GM18861 (cell line): Measurements from ENCODE around the gene FYN.
"Not testable (repeated sequence)": the region's sequence is repeated elsewhere in the genome, so short reads cannot be mapped to it uniquely, and the experiment has no call there.

Experiments used
- ATAC-seq: cut with Tn5 transposase; IDR thresholded peaks from one replicate; pipeline ENCODE4 v1.9.1; 2021; ENCODE audit not compliant: unreplicated experiment

FYN gene

DNA sequence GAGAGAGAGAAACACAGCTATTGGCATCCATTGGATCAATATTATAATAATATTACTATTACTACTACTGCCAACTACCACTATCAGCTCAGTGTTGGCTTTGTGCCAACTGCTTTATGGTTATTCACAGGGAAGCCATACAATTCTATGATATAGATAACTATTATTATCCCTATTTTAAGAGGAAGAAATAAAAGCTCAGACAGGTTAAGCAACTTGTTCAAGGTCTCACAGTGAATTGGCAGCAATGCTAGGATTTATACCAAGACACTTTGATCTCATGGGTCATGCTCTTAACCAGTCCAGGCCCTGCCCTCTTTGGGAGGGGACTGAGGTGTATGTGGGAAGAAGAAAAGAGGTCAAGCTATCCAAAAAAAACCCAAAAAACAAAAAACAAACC is 185.6 kb downstream of the FYN start:
- no peak for ATAC-seq

DNA sequence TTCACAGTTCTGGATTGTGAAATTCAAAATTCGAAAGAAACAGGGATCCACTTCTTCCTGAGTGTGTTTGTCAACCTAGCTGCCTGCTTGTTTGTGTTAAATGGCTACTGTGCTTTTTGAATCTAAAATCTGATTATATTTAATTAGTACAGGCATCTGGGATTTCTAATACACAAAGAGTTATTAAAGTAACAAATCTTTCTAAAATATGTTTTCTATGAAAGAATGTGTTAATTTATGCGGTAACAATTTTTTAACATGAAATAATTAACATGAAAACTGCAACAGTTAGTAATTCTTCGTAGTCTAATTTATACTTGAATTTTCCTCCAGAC is 186.4 kb downstream of the FYN start:
- no peak for ATAC-seq

DNA sequence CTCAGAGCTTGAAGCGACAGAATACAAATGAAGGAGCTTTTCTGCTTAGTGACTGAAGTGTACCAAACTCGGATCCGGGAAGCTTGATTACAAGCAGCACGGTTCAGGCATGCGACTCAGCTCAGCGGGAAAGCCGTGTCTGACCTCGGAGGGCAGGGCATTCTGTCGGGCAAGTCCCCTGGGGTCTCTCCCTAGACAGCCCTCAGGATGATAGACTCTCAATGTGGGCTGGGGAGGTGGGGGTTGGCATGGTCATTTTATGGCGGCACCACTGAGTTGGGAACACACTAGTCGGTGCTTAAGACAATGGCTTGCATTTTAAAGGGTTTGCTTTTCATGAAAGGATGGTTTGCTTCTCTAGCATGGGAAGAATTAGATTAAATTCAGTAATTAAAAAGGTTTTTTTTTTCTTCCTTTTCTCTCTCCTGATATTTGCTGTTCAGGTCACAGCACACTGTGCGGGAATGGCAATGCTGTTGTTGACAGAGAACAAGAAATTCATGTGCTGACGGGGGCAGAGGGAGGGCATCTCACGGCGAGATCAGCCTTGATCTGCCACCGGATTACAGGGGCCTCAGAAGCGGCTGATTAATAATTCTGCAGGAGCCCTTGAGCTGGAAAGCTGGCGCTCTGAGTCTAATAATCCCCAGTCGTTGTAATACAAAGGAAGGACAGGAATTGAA is 186.9 kb downstream of the FYN start:
- no peak for ATAC-seq

DNA sequence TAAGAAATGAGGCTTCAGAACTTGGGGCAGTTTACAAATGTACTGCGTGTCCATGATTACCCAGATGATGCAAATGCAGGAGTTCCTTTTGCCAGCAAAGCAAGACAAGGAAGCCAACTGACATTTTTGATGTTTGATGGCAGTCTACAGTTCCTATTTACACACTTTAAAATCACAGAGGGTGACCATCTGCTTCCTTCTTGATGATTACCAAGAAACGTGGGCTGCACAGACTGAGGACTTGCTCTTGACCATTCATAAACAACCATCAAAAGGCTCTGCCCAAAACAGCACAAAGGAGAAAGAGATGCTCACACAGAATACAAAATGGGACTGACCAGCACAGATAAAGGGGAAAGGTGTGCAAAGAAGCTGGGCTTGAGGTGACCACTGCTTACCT is 187.7 kb downstream of the FYN start:
- ATAC-seq: no peak

GRCh38 chr6:111685058-111685457 is 188.2 kb downstream of the FYN start:
- ATAC-seq: no peak

DNA sequence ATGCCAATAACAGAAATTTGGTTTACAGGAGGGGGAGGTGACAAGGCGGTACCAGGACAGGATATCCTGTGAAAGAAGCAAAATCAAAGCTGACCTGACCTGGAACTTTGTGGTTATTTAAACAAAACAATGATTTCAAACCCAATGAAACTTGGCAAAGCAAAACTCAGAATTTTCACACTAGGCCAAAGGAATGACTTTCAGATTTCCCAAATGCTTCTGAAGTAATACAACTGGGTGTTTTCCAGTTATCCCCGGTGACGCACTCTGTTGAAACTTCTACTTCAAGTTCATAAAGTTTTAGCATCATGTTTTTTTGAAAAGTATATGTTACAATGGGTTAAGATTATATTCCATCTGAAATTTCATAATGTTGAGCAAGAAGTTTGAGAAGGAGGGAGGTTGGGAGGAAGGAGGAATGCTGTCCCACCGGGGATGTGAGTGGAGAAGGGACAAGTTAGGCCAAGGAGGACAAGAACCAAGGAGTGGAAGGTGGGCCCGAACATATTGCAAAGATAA is 189.4 kb downstream of the FYN start:
- ATAC-seq: no peak

GRCh38 chr6:111683157-111683556 is 190.1 kb downstream of the FYN start:
- ATAC-seq: no peak

DNA sequence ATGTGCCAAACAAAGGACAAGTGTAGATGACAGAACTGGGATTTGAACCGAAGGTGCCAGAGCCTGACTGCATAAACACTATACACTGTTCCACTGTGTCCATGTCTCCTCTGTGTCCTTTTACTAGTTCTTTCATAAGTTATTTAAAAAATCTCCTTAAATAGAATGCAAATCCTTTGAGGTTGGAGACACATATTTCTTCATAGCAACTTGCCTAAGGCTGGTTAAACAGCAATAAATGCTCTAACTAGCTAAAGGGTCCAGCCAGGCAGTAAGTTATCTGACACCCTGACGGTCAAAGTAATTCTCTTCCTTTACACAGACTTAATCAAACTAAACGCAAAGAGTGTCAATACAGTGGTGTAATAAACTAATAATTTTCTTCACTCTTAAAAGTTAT is 191.4 kb downstream of the FYN start:
- no peak for ATAC-seq

GRCh38 chr6:111680811-111681609 is 192.2 kb downstream of the FYN start:
- ATAC-seq: not testable (repeated sequence)

- ATAC-seq: no peak
Observed at GRCh38 chr6:111680015-111680712, 193.1 kb downstream of the FYN start.

- ATAC-seq: no peak
Observed at GRCh38 chr6:111679126-111679858, 194.0 kb downstream of the FYN start.

DNA sequence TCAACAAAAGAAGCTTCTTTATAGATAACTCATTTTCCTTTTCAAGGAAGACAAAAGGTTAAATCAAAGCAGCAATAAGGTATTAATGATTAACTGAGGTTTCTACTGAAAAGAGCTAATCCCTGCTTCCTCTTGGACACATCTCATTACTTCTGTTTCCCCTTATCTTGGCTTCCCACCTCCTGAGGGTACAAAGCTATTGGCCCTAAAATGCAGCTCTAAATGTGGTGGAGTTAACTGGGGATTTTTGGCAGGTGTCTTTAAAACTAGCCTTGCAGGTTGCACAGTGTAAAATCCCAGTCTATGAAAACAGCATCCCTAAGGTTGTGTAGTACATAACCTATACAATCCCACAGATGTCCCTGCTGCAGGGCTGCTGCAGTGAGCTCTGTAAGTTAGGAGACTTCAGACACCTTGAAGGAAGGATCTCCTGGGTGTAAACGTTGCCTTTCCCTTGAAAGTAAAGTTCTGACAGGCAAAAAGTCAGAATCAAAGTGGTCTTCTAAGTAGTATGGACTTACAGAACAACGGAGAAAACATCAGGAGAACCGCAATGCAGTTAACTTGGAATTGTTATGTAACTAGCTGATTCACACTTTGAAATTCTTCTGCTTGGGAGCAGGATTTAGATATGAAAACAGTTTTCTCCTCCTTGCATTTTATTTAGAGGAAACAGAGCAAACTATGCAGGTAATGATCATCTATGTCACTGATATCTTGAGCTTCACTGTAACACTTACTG is 195.8 kb downstream of the FYN start:
- no peak for ATAC-seq

GRCh38 chr6:111676383-111676782 is 196.9 kb downstream of the FYN start:
- ATAC-seq: no peak

DNA sequence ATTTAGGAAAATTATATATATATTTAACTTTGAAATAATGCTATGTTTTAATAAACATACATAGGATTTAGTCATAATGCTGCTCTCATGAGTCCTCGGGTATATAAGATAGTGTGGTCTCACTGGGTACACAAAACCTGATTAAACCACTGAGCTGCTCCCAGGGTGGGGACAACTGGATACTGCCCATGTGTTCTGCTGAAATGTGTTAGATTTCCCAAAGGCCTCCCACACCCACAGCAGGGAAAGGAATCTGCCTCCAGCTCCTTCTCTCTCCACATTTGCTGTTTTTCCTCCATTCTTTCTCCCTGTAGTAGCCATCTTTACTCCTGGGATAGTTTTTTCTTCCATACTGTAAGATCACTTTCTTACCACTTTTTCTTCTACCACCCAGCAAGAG is 198.4 kb downstream of the FYN start:
- ATAC-seq: no peak

DNA sequence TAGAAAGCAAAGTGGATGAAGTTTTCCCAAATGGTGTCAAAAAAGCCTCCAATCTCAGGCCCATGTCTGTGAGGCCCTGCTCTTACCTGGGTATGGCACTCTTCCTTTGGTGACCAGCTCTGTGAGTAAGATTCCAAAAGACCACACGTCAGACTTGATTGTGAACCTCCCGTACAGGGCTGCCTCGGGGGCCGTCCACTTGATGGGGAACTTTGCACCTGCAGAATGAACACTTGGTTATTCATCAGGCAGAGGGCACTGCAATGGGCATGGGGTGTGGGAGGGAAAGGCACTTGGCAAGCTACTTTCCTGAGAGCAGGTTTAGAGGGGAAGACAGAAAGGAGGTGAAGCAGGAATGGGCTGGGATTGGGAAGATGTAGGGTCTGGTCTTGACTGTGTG is 198.8 kb downstream of the FYN start:
- no peak for ATAC-seq

DNA sequence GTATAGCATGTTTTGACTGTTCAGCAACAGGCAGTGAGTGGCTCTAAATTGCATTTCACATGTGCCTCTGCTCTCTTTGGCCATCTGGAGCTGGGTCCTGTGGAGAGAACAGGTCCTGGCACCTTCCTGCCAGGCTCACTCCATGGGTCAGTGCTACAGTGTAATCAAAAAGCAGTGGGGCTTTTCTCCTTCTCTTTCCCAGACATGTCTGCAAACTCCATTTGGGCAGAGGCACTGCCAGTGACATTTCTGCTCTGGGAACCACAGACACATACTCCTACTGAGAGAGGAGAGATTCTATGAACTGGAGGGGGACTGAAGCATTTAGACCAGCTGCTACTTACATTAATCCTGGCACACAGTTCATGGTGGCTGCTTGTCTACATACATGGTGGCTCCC is 199.3 kb downstream of the FYN start:
- no peak for ATAC-seq

DNA sequence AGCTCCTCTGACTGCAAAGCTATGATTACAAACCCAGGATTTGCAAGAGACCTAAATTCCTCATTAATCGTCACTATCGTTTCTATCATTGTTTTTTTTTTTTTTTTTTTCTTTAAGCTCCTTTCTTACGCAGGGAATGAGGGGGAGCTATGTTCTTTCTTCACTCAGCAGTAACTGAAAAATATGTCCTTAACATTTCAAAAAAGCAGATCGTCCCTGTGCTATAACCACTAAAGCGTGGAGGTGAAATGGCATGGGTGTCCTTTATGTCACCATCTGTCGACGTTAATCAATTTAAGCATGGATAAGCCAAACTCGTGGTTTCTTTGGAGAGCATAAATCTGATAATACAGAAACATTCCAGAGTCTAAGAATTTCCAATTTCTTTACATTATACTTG is 199.7 kb downstream of the FYN start:
- no peak for ATAC-seq

DNA sequence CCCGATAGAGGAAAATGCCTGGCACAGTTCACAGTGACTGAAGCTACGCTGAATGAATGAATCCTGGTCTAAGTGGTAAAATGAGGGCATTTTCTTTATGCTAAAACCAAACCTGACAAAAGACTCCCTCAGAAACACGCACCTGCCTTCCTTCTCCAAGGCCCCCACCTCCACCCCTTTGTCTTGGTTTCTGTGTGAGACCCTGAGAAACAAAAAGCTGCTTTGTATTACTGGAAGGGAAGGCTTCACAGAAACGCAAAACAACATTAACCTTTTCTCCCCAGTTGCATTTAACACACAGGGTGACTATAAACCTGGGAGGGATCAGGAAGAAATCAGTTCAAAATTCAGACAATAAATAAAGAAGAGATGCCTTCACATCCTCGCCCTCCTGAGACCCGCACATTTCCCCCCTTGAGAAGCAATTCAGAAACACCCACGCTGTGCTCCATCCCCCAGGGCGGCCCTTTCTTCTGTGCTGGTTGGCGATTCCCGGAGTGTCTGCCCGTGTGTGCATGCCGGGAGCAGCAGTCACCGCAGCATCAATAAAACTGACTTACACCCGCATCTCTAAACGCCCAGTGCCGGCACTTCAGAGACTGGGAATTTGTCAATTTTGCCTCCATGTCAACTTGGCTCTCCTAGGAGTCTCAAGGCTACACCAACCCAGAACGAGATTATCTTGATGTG is 200.3 kb downstream of the FYN start:
- no peak for ATAC-seq

GRCh38 chr6:111669326-111669725 is 203.9 kb downstream of the FYN start:
- no peak for ATAC-seq

DNA sequence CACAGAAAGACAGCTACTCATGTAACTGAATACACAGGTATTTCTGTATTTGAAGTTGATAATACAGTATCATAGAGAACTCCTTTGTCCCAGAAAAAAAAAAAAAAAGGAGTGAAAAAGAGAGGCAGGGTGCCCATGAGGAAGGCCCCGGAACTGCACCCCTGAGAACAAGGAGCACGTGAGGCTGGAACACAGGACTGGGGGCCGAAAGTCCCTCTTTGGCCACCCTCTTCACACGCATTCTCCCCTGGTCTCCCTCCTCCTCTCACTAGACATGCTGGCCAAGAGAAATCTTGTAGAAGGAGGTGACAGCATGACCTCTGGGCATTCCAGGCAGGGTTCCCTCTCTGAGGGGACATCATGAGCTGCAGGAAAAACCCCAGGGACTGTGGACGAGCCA is 204.8 kb downstream of the FYN start:
- ATAC-seq: no peak
